22Rv1 (cell line): ENCODE data around the gene TNNC2.

Source experiments
- CTCF ChIP-seq: fragments of 450-650 bp; IDR thresholded peaks from 2 replicates; pipeline ENCODE4 v1.5.1; 2017; ENCODE audit warnings: mild to moderate bottlenecking
- ZFX ChIP-seq: fragments of 450-650 bp; IDR thresholded peaks from 2 replicates; pipeline ENCODE4 v1.6.1; 2017; ENCODE audit warnings: antibody characterized with exemption, borderline replicate concordance

GRCh38 chr20:45776931-45777330 is 50.2 kb downstream of the TNNC2 start:
- TF ChIP-seq CTCF (no peak), ZFX (no peak)
